ENCODE data around the gene ERCC6L2.
A peak's percentile ranks its signal among the peaks of the same experiment; 100 is the strongest.

ERCC6L2 gene

DNA sequence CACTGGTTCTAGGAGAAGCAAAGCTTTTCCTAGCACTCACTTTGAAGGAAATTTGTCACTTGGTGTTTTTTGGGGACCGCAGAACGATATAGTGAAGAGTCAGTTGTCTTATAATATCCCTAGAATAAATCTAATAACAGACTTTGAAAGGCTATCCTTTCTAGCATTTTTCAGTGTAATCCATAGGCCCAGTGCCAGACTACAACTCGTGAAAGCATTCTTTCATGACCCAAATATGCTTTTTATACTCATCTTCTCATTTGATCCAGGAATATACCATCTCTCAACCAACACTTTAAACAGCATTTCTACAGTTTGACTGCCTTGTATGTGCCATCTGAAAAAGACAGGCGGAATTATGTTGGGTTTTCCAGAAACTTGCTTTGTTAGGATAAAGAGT is 104.0 kb downstream of the ERCC6L2 start:
- peak; percentile 13 for DNase-seq (ENCODE audit: low spot score)

DNA sequence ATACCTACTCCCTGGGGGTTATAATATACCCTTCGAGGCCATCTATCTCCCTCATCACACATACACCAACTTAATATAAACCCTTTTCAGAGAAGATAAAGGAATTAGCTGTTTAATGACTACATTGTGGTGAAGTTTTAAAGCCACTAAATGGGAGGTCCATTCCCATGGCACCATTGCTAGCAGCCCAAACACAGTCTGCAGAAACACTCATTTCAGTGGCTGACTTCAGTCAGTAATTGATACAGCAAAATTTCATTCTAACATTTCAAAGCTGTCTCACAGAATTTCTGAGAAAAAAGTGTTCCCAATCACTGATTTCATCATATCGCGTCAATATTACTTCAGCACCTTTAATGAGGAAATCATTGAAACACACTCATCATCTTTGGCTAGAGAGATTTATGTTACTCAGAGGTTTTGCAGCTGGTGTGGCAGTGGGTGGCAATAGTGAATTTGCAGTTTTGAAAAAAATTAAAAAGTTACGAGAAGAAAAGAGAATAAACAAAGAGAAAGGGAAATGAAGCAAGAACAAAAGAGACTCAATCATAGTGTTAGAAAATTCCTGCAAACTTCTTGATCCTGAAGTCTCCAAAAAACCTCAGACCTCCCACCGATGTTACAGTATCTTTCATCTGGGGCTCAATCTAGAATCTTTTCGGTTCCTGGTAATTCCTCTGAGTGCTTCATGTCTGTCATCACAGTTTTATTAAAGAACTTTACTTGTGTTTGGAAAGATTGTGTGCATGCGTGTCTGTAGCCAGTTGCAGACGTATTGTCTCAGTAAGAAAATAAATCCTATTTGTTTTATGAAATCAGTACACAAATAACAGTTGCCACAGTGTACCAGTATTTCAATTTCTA is 105.0 kb downstream of the ERCC6L2 start:
- no peak for DNase-seq (ENCODE audit: low spot score)

DNA sequence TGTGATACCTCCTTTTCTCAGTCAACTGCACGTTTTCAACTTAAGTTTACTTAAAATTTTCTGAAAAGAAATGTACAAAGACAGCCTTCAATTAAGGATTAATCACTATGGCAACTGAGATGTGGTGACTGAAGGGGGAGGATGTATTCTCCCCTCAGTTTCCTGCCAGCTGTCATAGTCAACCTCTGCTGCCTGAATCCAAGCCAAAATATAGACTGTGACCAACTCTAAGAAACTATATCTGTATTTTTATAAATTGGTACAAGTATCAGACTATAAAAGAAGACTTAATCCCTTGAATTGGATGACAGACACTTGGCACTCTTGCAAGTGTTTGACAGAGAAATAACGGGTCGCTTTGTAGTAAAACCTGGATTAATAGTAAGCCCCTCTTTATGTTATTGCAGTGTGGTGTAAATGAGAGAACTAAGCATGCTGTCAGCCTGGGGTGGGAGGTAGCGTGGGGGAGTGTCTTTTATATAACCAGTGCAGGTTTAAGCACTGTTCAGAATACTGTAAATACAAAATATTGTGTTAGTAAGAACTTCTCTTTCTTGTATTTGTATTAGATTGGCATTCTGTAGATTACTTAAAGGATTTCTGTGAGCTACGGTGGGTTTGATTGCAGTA is 106.4 kb downstream of the ERCC6L2 start:
- DNase-seq (ENCODE audit: low spot score): no peak

DNA sequence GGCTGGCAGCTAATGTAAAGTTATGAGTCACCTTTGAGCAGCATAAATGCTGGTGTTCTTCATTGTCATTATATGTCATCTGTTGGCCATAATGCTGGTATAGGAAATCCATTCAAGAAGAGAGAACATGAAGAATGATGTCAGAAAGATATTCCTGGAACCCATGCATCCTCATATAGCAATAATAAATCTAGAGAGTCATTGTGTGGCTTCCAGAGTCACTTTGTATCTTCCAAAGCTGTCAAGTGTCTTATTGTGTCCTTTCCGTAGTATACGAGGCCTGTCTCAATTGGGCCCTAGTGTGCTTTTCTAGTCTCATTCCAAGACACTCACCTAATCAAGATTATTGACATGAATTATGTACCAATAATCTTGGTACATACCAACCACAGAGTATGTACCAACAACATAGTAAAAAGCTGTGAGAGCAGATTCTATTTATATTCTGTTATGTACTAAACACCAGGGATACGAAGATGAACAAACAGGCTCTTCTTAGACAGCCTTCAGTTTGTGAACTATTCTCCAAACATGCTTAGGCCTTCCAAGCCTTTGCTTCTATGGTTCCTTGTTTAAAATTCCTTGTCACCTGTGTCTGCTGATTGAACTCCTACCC is 110.1 kb downstream of the ERCC6L2 start:
- DNase-seq (ENCODE audit: low spot score): no peak

DNA sequence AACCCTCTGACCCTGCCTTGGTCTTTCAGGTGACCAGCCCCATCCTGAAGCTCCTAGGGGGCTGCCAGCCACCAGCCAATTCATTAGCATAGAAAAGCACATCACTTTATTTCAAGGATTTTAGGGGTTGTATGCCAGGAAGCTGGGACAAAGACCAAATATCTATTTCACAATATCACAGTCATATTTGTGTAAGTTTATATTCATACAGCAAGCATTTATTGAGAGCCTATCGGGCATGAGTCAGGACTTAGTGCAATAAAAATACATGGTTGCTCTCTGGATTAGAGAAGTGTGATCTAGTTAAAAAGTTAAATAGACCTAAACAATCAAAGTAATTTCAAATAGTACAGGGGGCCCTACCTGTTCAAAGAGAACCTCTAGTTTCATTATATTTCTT is 113.8 kb downstream of the ERCC6L2 start:
- peak; percentile 39 for DNase-seq (ENCODE audit: low spot score)

DNA sequence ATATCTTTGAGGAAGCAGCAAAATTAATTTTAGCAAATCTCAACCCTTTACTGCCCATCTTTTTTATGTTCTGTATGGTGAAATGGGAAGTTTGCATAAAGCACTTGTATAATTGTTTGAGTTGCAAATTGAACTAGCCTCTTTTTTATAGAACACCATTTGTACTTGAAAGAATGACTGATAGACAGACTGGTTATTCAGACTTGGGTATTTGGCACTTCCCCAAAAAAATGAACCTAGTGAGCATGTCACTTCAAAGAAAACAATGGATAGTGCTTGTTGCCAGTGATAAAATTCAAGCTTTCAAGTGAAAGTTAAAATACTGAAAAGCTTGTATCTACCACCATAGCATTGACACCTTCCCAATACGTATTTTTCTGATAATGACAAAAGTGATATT is 115.8 kb downstream of the ERCC6L2 start:
- DNase-seq (ENCODE audit: low spot score): no peak

DNA sequence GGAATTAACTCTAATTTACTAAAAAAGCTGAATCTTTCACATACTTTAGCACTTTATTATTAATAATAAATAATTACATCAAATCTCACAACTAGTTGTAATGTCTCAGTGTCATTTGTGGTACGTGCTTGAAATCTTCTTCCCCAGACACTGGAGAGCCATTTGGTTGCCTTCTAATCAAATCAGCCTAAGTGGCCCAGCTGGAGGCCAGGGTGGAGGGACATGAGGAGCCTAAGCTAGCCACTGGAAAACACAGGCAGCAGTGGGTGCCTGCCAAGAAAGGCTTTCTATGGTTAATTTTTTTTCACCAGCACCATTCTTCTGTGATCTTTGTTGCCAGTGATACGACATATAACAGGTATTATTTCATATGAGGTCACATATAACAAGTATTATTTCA is 117.0 kb downstream of the ERCC6L2 start:
- no peak for DNase-seq (ENCODE audit: low spot score)

DNA sequence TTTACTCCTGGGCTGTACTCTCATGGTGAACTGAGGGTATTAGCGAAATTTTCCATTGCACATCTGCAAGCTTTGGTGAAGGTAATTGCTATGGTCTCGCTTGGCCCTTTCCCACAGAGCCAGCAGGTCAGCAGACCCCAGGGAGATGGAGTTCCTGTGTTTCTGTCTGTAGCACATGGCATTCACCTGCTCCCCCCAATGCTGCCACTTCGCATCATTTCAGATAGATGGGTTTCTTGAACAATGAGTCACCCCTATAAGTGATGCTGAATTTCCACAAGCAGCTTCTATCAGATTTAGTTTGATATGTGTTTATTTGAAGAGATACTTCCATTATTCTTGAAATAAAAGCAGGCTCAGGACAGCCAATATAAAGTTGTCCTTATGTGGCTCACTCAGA is 117.8 kb downstream of the ERCC6L2 start:
- no peak for DNase-seq (ENCODE audit: low spot score)

DNA sequence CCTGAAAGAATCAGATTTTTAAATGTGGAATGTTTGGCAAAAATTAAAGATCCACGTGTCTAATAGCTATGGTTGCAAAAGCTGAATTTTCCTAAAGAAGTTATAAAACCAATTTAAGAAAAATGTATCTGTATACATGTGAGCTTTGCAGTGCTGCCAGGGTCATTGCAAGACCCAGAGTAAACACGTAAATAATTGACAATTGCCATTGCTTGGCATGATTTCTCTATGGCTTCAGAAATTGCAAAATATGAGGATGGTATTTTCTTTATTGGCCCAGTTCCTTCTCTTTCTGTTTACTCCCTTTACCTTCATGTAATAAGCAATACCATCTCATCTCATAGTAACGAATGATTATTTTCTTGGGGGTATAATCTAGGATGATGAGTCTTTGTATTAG is 123.9 kb downstream of the ERCC6L2 start:
- DNase-seq (ENCODE audit: low spot score): no peak

DNA sequence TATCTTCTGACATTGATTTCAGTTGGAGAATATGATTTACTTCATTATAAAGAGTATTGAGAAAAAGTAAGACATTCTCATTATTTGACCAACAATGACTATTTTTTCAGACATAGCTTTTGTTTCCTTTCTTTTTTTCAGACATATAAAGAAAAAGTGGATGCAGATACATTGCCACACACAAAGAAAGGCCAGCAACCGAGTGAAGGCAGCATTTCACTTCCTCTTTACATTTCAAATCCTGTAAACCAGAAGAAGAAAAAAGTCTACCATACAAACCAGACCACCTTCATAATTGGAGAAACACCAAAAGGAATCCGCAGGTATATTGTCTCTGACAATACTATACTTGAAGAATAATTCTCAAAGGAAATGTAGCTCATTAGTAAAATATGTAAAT is 128.9 kb downstream of the ERCC6L2 start:
- DNase-seq (ENCODE audit: low spot score): no peak

DNA sequence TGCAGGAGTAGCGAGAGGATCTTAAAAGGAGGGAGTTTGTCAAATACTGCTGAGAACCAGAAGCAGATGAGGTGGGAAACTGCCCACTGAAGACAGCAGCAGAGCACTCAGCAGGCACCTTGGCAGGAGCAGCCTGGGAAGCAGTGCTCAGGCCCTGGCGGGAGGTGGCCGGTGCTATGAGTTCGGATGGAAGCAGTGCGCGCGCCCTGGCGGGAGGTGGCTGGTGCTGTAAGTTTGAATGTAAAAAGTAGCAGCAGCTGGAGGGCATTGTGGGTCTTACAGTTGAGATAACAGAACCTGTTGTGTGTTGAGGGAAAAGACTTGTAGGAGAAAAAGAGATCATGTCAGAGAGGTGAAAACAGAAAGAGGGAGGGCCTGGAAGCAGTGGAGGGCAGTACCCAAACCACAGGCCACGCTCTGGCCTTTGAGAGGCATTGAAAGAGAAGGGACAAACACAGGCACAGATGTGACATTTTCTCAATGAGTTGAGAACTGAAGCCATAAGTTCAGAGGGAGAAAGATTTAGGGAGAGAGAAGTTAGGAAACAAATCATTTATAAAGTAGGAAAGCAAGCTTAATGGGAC is 130.9 kb downstream of the ERCC6L2 start:
- no peak for DNase-seq (ENCODE audit: low spot score)

DNA sequence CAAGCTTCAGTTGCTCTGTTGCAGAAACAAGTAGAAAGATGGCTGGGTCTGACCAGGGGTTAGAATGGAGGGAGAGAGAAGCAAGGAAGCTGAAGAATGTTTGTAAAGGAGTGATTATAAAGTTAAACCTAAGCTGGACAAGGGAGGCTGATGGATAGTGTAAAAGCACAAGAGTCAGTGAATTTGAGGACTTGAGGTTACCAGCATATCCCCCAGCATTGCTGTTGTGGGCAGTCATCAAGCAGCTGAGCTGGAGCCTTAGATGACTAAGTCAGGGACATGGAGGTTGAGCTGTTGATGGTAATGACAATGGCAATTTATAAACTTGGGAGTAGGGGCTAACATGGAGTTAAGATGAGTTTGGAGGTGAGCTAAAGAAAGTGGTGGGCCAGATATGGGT is 131.5 kb downstream of the ERCC6L2 start:
- no peak for DNase-seq (ENCODE audit: low spot score)

DNA sequence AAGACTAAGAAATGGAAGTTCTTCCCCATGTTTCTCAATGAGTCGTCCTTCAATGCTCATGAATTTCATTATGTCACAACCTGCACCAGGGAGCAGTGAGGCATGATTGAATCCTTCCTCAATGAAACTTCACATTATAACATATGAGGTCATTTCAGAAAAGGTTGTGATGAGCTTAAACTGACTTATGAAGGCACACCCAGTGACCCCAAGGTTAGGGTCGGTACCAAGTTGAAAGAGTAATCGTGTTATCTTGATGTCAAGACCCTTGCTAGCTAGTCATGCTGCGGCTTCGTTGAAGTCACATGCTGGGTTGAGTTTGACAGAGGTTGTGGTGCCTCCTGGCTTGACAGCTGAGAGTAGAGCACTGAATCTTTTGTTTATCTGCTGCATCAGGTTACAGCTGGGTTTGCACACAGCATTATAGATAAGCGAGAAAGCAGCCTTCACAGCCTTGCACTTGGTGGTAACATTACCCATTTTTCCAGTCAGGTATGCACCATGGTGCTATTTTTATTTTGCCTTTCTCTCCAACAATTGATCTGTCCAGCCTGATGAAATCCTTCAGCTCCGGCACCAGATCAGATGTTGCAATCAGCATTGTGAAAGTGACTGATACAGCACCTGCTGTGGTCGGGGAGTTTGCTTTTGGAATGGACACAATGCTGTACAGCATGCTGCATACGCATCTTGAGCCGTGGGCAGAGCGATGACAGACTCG is 133.2 kb downstream of the ERCC6L2 start:
- no peak for DNase-seq (ENCODE audit: low spot score)

DNA sequence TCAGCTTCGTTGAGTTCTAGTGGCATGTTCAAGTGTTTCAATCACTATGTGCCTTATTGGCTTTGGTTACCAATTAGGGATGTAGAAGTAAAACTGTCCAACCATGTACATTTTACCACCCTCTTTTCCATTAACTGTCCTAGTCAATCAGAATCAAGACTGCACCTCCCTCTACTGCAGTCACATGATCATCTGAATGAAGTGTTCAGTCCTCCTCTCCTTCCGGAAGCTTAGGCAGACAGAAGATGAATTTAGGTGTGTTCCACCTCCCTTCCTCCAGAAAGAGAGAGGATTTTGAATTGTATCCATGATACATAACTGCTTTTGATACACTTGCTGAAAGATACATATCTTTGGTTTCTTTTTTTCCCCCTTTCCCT is 133.7 kb downstream of the ERCC6L2 start:
- no peak for DNase-seq (ENCODE audit: low spot score)

DNA sequence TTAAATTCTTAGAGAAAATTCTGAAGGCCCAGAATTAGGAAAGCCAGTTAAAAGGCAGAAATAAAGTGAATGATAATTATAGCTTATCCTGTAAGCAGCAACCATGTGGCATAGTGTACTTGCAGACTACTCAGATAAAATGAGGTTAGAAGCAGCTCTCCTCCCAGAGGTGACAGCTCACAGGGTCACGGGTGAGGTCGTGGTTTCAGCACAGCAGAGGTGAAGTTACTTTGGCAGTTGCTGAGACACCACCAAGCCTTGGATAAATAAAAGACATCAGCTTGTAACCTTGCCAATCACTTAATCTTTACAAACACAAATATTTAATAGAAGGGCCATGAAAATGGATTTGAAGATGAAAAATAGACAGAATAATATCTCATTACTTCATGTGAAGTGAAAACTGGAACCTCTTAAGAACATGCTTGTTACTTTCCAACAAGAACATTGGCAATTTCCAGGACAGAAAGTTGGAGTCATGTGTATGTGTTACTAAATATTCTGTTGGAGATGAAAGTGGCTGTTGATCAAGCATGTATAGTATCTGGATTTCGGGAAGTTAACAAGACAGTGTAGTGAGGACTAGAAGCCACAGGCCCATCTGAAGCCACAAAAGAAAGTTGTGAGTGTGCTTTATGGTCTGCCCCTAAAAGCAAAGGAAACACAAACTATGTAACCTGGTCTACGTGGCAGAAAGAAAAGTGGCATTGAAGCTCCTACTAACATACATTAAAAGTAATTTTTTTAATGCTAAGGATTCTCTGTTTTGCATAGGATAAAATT is 134.4 kb downstream of the ERCC6L2 start:
- DNase-seq (ENCODE audit: low spot score): no peak

DNA sequence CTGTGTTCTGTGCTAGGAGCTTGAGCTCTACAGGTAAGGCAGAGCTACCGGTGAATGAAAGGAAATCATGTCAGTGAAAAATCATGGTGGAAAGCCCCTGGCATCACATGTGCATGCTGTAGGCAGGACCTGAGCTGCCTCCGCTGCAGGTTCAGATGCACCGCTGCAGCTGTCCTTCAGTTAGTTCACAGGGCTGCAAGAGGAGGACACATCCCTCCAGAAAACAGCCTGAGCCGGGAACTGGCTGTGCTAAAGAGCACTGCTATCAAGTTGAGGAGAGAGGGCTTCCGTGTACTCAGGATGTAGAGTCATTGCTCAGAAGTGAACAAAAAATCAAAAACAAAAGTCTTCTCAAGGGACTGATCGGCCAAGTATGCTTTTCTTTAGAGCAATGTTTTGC is 138.6 kb downstream of the ERCC6L2 start:
- no peak for DNase-seq (ENCODE audit: low spot score)

DNA sequence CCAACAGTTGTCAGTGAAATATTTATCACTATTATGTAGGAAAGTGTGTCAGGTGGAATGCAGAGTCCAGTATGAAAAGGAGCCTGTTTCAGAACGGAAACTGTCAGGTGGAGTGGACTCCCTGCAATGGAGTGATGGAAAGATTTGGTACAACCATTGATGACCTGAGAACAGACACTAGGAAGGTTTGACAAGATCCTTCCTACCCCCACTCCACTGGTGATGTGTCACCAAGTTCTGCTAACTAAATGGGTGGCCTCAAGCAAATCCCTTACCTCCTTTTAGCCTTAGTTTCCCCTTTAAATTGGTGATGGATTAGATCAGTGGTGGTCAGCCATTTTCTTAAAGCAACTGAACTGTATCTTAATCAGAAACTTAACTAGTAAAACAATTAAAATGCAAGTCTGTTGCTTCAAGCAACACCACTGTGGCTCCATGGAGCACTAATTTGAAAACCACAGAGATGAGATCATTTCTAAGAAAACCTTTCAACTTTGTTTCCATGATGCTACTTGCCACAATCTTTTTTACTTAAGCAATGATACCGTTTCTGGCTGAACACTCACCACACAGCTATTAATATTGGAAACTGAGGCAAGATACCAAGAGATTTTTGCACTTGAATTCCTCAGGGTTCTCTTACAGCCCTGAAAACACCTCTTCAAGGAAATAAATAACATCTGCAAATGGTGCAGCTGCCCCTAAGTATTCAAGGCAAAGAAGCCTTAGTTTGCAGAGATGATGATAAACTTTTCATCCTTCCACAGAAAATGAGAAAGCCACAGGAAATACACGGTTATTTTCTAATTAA is 140.6 kb downstream of the ERCC6L2 start:
- no peak for DNase-seq (ENCODE audit: low spot score)
